SK-N-SH treated with all-trans-retinoic acid at 6 μM for 48 hours (cell line): ENCODE data around the gene ELOA.
"Not testable (repeated sequence)": the region's sequence is repeated elsewhere in the genome, so short reads cannot be mapped to it uniquely, and the experiment has no call there.

Experiments
- BACH2 ChIP-seq: fragments of 250-450 bp; sonication (Bioruptor Pico); IDR thresholded peaks from 2 replicates; pipeline ENCODE4 v1.9.0; 2021; ENCODE audit warnings: mild to moderate bottlenecking, borderline replicate concordance
- ISL1 ChIP-seq: fragments of 250-450 bp; sonication (Bioruptor Pico); IDR thresholded peaks from 2 replicates; pipeline ENCODE4 v2.1.2; 2022; ENCODE audit warnings: mild to moderate bottlenecking, moderate library complexity

- not testable (repeated sequence) for TF ChIP-seq BACH2, ISL1 (CRISPR knock-in tag)
Measured at GRCh38 chr1:23783141-23783540, 39.9 kb downstream of the ELOA start.
